Colon (tissue), 2 donors: ENCODE data around the gene HTRA2.

Source experiments
- FAIRE-seq: peaks from 2 replicates; lab custom pipeline; 2012; peaks lifted over from hg19 to GRCh38; lab: Jason Lieb, UNC
- donor health status: control.
- donor health status: control.

The HTRA2 gene

GRCh38 chr2:74562126-74562775, 32.5 kb downstream of the HTRA2 start:
- FAIRE-seq, result no peak

DNA sequence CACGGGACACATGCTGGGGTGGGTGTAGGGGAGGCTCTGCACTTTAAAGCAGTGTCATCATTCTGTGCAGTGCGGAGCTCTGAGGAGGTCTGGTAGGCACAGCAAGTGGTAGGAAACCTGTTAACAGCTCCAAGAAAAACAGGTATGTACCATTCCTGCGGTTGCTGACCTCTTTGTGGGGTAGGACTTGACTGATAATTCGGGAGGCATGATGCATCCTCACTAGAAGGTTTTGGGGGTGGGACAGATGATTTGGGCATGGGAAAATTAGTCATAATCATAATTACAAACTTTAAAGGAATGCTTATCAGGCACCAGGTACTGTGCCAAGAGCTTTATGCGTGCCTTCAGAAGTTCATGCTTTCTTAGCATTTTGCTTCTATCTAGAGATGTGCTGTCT, 34.5 kb downstream of the HTRA2 start:
- FAIRE-seq, result no peak

DNA sequence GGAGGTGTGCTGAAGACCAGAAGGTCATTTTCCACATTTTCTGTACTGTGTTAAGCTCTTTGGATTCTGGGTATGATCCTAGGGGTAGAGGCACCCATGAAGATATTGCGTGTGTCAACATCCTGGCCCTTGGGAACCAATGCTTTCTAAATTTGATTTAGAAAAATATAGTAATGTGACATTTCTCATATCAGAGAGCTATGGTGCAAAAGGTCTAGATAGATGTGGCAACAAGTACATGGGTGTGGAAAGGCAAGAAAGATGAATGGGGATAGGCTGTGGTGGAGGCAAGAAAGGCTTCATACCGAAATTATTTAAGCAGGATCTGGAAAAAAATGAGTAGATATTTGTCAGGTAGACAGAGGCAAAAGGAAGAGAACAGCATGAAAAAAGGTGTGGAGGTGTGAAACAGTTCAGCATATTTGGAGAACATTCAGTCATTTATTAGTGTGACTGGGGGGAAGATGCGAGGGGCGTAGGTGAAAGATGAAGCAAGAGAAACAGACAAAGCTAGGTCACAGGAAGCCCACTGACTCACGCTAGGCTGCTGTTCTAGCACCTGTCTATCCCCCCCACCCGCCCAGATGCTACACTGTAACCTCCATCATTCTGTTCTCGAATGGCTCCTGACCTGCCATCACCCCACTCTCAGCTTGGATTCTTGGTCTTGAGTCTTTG, 36.5 kb downstream of the HTRA2 start:
- no peak for FAIRE-seq

DNA sequence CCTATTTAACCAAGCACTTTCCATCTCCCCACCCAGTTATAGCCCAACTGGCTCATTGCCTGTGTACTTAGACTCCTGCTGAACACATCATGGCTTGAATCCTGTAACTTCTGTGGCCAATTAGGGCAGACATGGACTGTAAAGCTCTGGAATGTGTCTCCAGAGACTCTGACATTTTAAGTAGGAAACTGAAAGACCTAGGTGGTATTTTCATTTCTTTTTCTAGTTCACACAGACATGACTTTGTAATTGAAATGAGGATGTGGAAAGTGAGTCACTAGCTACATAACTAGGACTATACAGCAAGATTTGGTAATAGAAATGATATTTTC, 37.0 kb downstream of the HTRA2 start:
- no peak for FAIRE-seq

- FAIRE-seq, result no peak
Observed at GRCh38 chr2:74567881-74568280, 38.1 kb downstream of the HTRA2 start.

GRCh38 chr2:74569686-74570085, 40.0 kb downstream of the HTRA2 start:
- FAIRE-seq, result no peak

DNA sequence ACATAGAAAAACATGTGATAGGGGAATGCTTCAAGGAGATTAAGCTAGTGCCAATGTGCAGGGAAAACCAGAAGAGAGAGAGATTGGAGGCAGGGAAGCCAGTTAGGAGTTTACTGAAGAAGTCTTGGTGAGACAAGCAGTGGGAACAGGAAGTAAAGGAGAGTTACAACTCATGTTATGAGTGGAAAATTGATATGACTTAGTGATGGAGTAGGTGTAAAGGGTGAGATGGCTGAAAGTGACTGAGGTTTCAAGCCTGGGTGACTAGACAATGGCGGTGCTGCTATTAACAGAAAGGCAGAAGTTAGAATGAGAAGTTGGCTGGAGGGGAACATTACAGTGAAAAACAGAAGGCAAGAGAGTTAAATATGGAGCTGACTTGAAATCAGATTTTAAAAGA, 41.3 kb downstream of the HTRA2 start:
- FAIRE-seq, result no peak

- no peak for FAIRE-seq
Observed at GRCh38 chr2:74572178-74572925, 42.6 kb downstream of the HTRA2 start.

DNA sequence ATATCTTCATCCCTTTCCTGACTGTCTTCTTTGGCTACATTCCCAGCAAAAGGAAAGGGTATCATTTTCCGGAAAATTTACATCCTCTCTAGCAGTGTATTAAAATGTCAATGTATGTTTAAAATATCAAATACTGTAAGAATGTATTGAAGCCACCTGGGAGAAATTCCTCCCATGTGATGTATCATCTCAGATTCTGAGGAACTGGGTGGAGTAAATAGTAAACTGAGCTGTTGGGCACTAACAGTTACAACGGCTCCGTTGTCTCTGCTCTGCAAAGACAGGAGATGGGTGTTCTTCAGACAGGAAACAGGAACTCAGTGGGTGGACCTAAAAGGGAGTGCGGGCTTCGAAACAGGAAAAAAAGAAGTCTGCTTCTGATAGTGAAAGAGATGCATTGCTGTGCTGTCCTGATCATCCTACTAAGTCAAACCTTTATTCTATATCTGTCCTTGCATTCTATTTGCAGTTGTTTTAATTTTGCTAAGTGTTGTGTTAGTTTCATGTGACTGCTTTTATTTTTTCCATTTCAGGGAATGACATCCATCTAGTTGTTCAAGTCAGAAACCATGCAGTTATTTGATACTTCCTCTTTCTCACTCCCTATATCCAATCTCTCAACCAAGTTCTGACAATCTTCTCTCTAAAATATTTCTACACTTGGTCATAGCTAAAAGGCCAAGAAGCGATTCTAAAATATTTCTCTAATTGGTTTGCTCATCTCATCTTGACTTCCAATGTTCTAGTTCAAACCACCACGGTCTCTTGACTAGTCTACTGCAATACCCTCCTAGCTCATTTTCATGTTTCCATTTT, 44.2 kb downstream of the HTRA2 start:
- no peak for FAIRE-seq

DNA sequence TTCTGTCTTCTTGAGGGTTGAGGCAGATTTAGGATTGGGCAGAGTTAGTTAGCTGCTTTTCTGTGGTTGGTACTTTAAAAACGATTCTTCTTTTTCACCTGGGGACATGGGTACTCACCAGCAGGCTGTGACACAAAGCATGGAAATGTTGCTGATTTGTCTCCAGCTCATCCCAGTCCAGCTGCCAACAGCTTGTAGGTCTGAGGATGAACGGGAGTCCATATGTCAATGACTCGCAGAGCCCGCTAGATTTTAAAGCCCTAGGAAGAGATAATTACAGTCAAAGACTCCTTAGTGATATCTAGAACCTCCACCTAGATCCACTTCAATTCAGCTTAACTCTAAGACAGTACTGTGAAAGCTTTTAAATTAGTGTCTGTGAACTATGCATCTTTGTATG, 45.6 kb downstream of the HTRA2 start:
- no peak for FAIRE-seq

- no peak for FAIRE-seq
Observed at GRCh38 chr2:74576211-74576862, 46.6 kb downstream of the HTRA2 start.

GRCh38 chr2:74576863-74577229, 47.1 kb downstream of the HTRA2 start:
- FAIRE-seq, result no peak

- no peak for FAIRE-seq
Observed at GRCh38 chr2:74577448-74577847, 47.7 kb downstream of the HTRA2 start.

- FAIRE-seq, result no peak
Observed at GRCh38 chr2:74578408-74578807, 48.7 kb downstream of the HTRA2 start.

DNA sequence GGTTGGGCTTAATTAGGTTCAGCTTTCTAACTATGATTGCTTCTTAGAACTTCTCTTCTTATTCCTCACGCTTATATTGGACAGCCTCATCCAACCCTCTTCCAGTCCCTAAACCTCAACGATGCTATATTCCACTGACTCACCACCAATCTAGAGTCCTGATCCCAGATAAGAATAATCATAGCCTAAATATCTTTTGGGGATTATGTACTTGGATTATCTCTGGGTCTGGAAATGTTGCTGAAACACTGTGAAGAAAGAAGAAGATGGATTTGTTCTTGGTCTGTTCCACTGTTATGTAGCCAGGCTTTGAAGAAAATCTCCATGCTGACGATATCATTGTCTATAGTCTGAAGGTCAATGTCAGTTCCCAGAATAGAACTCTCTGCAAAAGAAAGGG, 51.7 kb downstream of the HTRA2 start:
- FAIRE-seq, result no peak

GRCh38 chr2:74582184-74582583, 52.5 kb downstream of the HTRA2 start:
- FAIRE-seq, result no peak
